HFFc6 (cell line): ENCODE measurements around the gene KAT14. TPM values are rescaled to one million over a fixed set of nuclear protein-coding genes. Genes with fewer than 3 reads are reported as not detected.
A peak's percentile ranks its signal among the peaks of the same experiment; 100 is the strongest.
"Not testable (repeated sequence)": the region's sequence is repeated elsewhere in the genome, so short reads cannot be mapped to it uniquely, and the experiment has no call there.

ENCODE experiments used
- DNase-seq: peaks from one replicate; pipeline ENCODE4 v3.0.0-alpha.2; 2018
- H3K27ac Mint-ChIP-seq: 2 replicates; pipeline ENCODE4 v1.8.0; 2020; ENCODE audit warnings: mild to moderate bottlenecking, mixed read lengths
- H3K27me3 Mint-ChIP-seq: 2 replicates; pipeline ENCODE4 v1.8.0; 2021; ENCODE audit warnings: mild to moderate bottlenecking, moderate library complexity, mixed read lengths; ENCODE audit not compliant: insufficient read depth
- H3K36me3 Mint-ChIP-seq: 2 replicates; pipeline ENCODE4 v1.8.0; 2021; ENCODE audit warnings: low read depth, mixed read lengths
- H3K4me1 Mint-ChIP-seq: 2 replicates; pipeline ENCODE4 v1.8.0; 2020; ENCODE audit warnings: low read depth, mixed read lengths
- H3K4me3 Mint-ChIP-seq: 2 replicates; pipeline ENCODE4 v1.8.0; 2020; ENCODE audit warnings: mild to moderate bottlenecking, moderate library complexity, mixed read lengths
- H3K9me3 Mint-ChIP-seq: 2 replicates; pipeline ENCODE4 v1.8.0; 2020; ENCODE audit warnings: mild to moderate bottlenecking, mixed read lengths
- CTCF ChIP-seq: fragments of 200-600 bp; sonication (generic); IDR thresholded peaks from 2 replicates; pipeline ENCODE4 v1.5.0; 2021; ENCODE audit warnings: antibody characterized with exemption, mild to moderate bottlenecking
- total RNA-seq, 6 experiments: library from RNA; stranded (reverse); fragmentation: NEBNext Ultra II Directional; extraction: Animal tissue kit (Norgen Biotek cat#: 25700); gene quantifications; 2 replicates in 1 of 6; 3 replicates in 5 of 6; pipeline ENCODE4 v1.2.3, GENCODE V29; 2021

KAT14 gene
- total RNA-seq, 6 experiments from 2014 or later = 8.9 to 10.3 (median 9.6) TPM

- Mint-ChIP-seq H3K36me3 (no peaks in the 10 kb centered on the region), H3K4me1 (no peaks in the 10 kb centered on the region), H3K4me3 (no peak overlapping the region), H3K9me3 (no peaks in the 10 kb centered on the region), H3K27ac (no peak overlapping the region), H3K27me3 (peaks cover 4% of the 10 kb centered on the region)
- no peak for TF ChIP-seq CTCF
- DNase-seq = no peak
Measured at GRCh38 chr20:18108326-18108725, 29.3 kb upstream of the KAT14 start.

DNA sequence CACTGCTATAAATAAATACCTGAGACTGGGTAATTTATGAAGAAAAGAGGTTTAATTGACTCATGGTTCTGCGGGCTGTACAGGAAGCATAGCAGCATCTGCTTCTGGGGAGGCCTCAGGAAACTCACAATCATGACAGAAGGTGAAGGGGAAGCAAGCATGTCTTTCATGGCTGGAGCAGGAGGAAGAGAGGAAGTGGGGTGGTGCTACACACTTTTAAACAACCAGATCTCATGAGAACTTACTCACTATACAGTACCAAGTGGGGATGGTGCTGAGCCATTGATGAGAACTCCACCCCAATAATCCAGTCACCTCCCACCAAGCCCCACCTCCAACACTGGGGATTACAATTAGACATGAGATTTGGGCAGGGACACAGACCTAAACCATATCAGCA, 9.1 kb upstream of the KAT14 start:
- peaks cover 14% of the 10 kb centered on the region for H3K27me3 Mint-ChIP-seq
- H3K36me3 Mint-ChIP-seq, H3K9me3 Mint-ChIP-seq, H3K4me3 Mint-ChIP-seq, H3K27ac Mint-ChIP-seq, H3K4me1 Mint-ChIP-seq, DNase-seq: not testable (repeated sequence)

DNA sequence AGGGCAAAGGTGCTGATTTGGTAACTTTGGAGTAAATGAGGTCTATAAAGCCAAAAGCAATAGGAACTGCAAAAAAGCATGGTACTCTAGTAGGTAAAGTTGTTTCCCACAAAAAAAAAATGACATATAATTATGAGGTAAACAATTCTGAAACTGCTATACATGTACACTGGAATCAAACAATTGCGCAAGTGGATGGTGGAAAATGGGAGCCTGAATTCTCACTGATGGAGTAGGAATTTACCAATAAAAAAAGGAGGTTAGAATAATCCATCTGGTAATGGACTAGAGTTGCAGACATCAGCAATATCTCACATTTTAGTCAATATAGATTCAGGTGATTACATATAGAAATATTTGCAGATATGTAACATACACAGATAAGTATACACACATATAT, 5.0 kb upstream of the KAT14 start:
- H3K27ac Mint-ChIP-seq = no peak overlapping the region
- DNase-seq = no peak
- peaks cover 13% of the 10 kb centered on the region for H3K4me1 Mint-ChIP-seq
- no peak overlapping the region for H3K4me3 Mint-ChIP-seq
- H3K27me3 Mint-ChIP-seq = peaks cover 3% of the 10 kb centered on the region
- H3K9me3 Mint-ChIP-seq = no peaks in the 10 kb centered on the region
- TF ChIP-seq CTCF = no peak
- no peaks in the 10 kb centered on the region for H3K36me3 Mint-ChIP-seq

DNA sequence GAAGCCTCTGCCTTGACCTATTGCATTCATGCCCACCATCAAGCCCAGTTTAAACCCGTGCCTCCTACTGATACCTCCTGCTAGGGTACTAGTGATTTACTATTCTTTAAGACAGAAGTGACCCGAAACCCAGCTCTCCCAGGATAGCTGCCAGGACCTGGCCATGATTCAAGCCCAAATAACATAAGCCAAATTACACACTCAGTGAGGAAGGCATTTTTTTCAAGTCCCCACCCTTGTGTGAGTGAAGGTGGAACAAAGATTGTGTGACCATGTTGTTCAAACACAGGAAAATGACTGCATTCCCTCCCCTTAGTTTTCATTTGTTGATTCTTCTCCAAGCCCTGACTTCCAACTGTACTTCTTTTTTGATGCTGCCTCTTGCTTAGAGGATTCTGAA, 3.7 kb upstream of the KAT14 start:
- TF ChIP-seq CTCF = no peak
- Mint-ChIP-seq H3K4me3 (no peak overlapping the region), H3K27me3 (peaks cover 3% of the 10 kb centered on the region), H3K36me3 (no peaks in the 10 kb centered on the region), H3K4me1 (peaks cover 17% of the 10 kb centered on the region), H3K27ac (no peak overlapping the region), H3K9me3 (no peaks in the 10 kb centered on the region)
- DNase-seq = no peak

GRCh38 chr20:18138266-18138582, 561 bp downstream of the KAT14 start:
- peaks cover 7% of the 10 kb centered on the region; the same call in 1 of the 2 replicates for H3K36me3 Mint-ChIP-seq
- peaks cover 29% of the 10 kb centered on the region for H3K4me1 Mint-ChIP-seq
- peak overlapping the region; percentile 84 for H3K4me3 Mint-ChIP-seq
- DNase-seq = no peak
- no peaks in the 10 kb centered on the region for H3K27me3 Mint-ChIP-seq
- TF ChIP-seq CTCF = no peak
- no peaks in the 10 kb centered on the region for H3K9me3 Mint-ChIP-seq
- H3K27ac Mint-ChIP-seq = peak overlapping the region; percentile 27

DNA sequence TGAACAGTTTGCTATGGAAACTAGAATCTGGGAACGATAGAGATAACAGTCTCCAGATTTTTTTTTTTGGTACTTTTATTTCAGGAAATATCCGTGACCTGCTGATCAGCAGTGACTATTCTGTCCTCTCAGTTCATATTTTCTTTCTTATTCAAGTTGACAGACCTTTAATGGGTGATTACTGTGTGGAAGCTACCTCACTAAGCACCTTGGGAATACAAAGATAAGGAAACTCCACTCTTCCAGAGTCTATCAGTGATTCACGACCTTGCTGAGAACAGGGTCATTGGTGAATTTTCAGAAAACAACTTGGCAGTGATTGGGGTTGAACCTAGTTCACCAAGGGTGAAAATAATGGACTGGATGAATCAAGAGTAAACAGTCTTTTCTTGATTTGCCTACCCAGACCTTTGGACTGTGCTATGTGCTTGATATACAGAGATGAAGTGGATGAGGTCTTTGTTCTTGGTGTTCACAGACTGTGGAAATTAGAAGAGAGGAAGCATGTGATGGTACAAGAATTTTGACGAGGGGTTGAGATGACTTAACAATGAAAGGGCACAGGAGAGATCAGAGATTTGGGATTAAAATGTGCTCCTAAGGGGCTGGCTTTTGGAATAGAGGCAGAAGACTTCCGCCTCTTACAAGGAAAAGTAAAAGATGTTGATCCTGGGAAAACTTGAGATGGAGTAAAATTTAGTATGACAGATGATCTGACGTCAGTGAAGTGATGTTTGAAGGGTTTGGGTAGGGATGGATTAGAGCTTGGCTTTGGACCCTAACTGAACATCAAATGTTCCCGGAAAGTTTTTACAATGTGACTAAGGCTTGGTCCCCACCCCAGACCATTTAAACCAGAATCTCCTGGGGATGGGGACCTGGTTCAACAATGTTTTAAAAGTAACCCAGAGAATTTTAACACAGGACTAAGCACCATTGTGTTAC, 1.2 kb downstream of the KAT14 start:
- no peaks in the 10 kb centered on the region for H3K9me3 Mint-ChIP-seq
- H3K4me1 Mint-ChIP-seq = peaks cover 27% of the 10 kb centered on the region
- peak overlapping the region; percentile 84 for H3K4me3 Mint-ChIP-seq
- no peaks in the 10 kb centered on the region for H3K27me3 Mint-ChIP-seq
- H3K36me3 Mint-ChIP-seq = peaks cover 7% of the 10 kb centered on the region; the same call in 1 of the 2 replicates
- no peak for DNase-seq
- H3K27ac Mint-ChIP-seq = peak overlapping the region; percentile 27
- no peak for TF ChIP-seq CTCF
